ENCODE data around the gene APP.

APP gene

DNA sequence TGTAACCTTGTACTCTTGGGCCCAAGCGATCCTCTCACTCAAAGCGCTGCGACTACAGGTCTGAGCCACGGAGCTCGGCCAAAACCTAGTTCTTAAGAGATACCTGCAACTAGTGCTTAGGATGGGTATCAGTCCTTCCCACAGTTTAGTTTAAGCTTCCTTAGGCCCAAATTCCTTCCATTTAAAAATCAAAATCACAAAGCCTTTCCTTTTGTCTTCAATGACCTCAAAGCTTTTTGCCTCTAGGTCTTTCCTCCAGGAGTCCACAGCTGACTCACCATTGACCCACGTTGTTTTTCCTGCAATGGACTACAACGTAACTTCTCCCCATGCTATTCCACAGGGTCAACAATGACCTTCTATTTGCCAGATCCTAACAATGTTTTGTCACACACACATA, 64.0 kb downstream of the APP start (continued):
- TF ChIP-seq, protein P1, sequence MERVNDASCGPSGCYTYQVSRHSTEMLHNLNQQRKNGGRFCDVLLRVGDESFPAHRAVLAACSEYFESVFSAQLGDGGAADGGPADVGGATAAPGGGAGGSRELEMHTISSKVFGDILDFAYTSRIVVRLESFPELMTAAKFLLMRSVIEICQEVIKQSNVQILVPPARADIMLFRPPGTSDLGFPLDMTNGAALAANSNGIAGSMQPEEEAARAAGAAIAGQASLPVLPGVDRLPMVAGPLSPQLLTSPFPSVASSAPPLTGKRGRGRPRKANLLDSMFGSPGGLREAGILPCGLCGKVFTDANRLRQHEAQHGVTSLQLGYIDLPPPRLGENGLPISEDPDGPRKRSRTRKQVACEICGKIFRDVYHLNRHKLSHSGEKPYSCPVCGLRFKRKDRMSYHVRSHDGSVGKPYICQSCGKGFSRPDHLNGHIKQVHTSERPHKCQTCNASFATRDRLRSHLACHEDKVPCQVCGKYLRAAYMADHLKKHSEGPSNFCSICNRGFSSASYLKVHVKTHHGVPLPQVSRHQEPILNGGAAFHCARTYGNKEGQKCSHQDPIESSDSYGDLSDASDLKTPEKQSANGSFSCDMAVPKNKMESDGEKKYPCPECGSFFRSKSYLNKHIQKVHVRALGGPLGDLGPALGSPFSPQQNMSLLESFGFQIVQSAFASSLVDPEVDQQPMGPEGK (CRISPR knock-in tag; IDR thresholded peaks at IDR 0.05; ENCODE audit: borderline replicate concordance), result no peak

GRCh38 chr21:26105819-26106218, 64.8 kb downstream of the APP start:
- no peak for TF ChIP-seq TOX (CRISPR knock-in tag; IDR thresholded peaks at IDR 0.05; ENCODE audit: borderline replicate concordance)
- no peak for TF ChIP-seq ZFP3 (CRISPR knock-in tag; IDR thresholded peaks at IDR 0.05)
- no peak for ATAC-seq

GRCh38 chr21:26100573-26100972, 70.0 kb downstream of the APP start:
- TF ChIP-seq ZNF565 (CRISPR knock-in tag; conservative IDR thresholded peaks at IDR 0.05; ENCODE audit: low read depth) (no peak), GLIS3 (CRISPR knock-in tag; IDR thresholded peaks at IDR 0.05) (no peak), ZNF8 (CRISPR knock-in tag; IDR thresholded peaks at IDR 0.05) (no peak), ESRRG (CRISPR knock-in tag; IDR thresholded peaks at IDR 0.05) (no peak), OSR1 (CRISPR knock-in tag; IDR thresholded peaks at IDR 0.05) (no peak), TCF4 (CRISPR knock-in tag; IDR thresholded peaks at IDR 0.05; ENCODE audit: borderline replicate concordance) (no peak), ZNF70 (CRISPR knock-in tag; IDR thresholded peaks at IDR 0.05) (no peak), PPARA (CRISPR knock-in tag; IDR thresholded peaks at IDR 0.05; ENCODE audit: borderline replicate concordance) (no peak), ARNTL (CRISPR knock-in tag; IDR thresholded peaks at IDR 0.05; ENCODE audit: borderline replicate concordance, low read depth) (no peak)
- TF ChIP-seq, protein P2, sequence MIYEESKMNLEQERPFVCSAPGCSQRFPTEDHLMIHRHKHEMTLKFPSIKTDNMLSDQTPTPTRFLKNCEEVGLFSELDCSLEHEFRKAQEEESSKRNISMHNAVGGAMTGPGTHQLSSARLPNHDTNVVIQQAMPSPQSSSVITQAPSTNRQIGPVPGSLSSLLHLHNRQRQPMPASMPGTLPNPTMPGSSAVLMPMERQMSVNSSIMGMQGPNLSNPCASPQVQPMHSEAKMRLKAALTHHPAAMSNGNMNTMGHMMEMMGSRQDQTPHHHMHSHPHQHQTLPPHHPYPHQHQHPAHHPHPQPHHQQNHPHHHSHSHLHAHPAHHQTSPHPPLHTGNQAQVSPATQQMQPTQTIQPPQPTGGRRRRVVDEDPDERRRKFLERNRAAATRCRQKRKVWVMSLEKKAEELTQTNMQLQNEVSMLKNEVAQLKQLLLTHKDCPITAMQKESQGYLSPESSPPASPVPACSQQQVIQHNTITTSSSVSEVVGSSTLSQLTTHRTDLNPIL (CRISPR knock-in tag; IDR thresholded peaks at IDR 0.05; ENCODE audit: low read depth), result no peak
- TF ChIP-seq, protein P3, sequence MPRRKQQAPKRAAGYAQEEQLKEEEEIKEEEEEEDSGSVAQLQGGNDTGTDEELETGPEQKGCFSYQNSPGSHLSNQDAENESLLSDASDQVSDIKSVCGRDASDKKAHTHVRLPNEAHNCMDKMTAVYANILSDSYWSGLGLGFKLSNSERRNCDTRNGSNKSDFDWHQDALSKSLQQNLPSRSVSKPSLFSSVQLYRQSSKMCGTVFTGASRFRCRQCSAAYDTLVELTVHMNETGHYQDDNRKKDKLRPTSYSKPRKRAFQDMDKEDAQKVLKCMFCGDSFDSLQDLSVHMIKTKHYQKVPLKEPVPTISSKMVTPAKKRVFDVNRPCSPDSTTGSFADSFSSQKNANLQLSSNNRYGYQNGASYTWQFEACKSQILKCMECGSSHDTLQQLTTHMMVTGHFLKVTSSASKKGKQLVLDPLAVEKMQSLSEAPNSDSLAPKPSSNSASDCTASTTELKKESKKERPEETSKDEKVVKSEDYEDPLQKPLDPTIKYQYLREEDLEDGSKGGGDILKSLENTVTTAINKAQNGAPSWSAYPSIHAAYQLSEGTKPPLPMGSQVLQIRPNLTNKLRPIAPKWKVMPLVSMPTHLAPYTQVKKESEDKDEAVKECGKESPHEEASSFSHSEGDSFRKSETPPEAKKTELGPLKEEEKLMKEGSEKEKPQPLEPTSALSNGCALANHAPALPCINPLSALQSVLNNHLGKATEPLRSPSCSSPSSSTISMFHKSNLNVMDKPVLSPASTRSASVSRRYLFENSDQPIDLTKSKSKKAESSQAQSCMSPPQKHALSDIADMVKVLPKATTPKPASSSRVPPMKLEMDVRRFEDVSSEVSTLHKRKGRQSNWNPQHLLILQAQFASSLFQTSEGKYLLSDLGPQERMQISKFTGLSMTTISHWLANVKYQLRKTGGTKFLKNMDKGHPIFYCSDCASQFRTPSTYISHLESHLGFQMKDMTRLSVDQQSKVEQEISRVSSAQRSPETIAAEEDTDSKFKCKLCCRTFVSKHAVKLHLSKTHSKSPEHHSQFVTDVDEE (CRISPR knock-in tag; IDR thresholded peaks at IDR 0.05), result no peak
- TF ChIP-seq, protein P1 (CRISPR knock-in tag; IDR thresholded peaks at IDR 0.05; ENCODE audit: borderline replicate concordance), result no peak
- ATAC-seq, result no peak

DNA sequence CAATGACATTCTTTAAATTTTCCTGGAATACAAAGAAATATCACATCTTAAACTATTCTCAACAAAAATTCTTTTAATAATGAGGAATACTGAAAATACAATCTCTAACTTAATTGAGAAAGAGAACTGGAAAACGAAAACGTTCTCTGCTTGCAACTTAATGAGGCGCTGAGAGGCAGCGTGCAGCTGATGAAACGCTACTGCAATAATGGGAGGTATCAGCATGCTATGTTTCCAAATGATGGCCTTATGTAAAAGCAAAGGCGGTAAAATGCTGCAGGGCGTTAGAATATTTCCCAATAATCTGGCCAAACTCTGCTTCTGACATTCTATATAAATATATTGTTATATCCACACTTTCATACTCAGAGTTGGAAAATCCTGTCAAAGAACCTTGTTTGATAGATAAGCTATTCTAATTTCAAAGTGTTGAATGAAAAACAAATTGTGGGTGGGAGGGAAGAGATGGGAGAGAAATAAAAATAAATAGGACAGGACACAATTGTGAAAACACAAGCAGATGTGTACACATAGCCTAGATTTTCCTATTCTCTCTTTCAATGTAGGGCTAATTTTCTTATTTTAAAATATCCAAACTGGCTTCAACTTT, 70.9 kb downstream of the APP start:
- TF ChIP-seq, protein P1 (CRISPR knock-in tag; IDR thresholded peaks at IDR 0.05; ENCODE audit: borderline replicate concordance), result no peak
- no peak for TF ChIP-seq OSR1 (CRISPR knock-in tag; IDR thresholded peaks at IDR 0.05)
- TF ChIP-seq ZNF8 (CRISPR knock-in tag; IDR thresholded peaks at IDR 0.05), result no peak
- TF ChIP-seq, protein P4, sequence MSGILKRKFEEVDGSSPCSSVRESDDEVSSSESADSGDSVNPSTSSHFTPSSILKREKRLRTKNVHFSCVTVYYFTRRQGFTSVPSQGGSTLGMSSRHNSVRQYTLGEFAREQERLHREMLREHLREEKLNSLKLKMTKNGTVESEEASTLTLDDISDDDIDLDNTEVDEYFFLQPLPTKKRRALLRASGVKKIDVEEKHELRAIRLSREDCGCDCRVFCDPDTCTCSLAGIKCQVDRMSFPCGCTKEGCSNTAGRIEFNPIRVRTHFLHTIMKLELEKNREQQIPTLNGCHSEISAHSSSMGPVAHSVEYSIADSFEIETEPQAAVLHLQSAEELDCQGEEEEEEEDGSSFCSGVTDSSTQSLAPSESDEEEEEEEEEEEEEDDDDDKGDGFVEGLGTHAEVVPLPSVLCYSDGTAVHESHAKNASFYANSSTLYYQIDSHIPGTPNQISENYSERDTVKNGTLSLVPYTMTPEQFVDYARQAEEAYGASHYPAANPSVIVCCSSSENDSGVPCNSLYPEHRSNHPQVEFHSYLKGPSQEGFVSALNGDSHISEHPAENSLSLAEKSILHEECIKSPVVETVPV (CRISPR knock-in tag; IDR thresholded peaks at IDR 0.05), result no peak
- TF ChIP-seq CSDC2 (CRISPR knock-in tag; IDR thresholded peaks at IDR 0.05), result no peak
- no peak for ATAC-seq
